ENCODE results near the gene SLC25A2. TPM values are rescaled to one million over a fixed set of nuclear protein-coding genes. Genes with fewer than 3 reads are reported as not detected.

The SLC25A2 gene
- total and polyA plus RNA-seq, 2 of the 8 experiments (the other 6 are each of a cell fraction or from before 2014, with no cell fraction given): not detected

GRCh38 chr5:141322261-141322660 lies 18.4 kb upstream of the SLC25A2 start:
- H2BK12ac ChIP-seq (ENCODE audit: low read depth, low read length): no peak overlapping the region
- no peak overlapping the region for H3K4me3 ChIP-seq (ENCODE audit: extremely low read depth in 1 of 4, insufficient read depth in 2 of 4, low read depth in 3 of 4, low read length in 4 of 4)
- no peak overlapping the region for H2BK20ac ChIP-seq (ENCODE audit: low read length)
- H3K79me2 ChIP-seq (ENCODE audit: control insufficient read depth in 1 of 2, insufficient read depth in 2 of 2, low read length in 2 of 2): peaks cover 11 to 25% of the 10 kb centered on the region in 2 experiments
- no peak overlapping the region for H2BK5ac ChIP-seq (ENCODE audit: low read depth, low read length)
- no peaks in the 10 kb centered on the region for H3K79me1 ChIP-seq (ENCODE audit: low read depth, low read length)
- no peak overlapping the region for H4K91ac ChIP-seq (replicated peaks; ENCODE audit: insufficient read length, low read length)
- H3K4me1 ChIP-seq (replicated peaks in 1 of 4; ENCODE audit: control insufficient read depth in 3 of 4, insufficient read depth in 4 of 4, low read length in 3 of 4): no peaks in the 10 kb centered on the region
- H3K4me2 ChIP-seq (ENCODE audit: insufficient read depth in 1 of 2, low read depth in 2 of 2, low read length in 2 of 2): no peak overlapping the region
- no peaks in the 10 kb centered on the region for H3K27me3 ChIP-seq (replicated peaks in 1 of 4; ENCODE audit: control insufficient read depth in 3 of 4, extremely low read depth in 1 of 4, insufficient read depth in 3 of 4, low read length in 3 of 4)
- 86 to 100% methylated on average over 1 to 3 of the region's 3 CpGs for WGBS, 2 experiments (ENCODE audit: extremely low coverage in 1 of 2, insufficient coverage in 1 of 2, insufficient read length in 1 of 2, insufficient replicate concordance in 2 of 2, low coverage in 1 of 2, low lambda C conversion rate in 2 of 2, missing lambda C conversion rate in 1 of 2)
- peaks cover 22 to 25% of the 10 kb centered on the region in 2 experiments for H3K9me3 ChIP-seq (ENCODE audit: insufficient read depth in 2 of 2, low read depth in 1 of 2, low read length in 1 of 2)
- no peak overlapping the region for H4K8ac ChIP-seq (ENCODE audit: extremely low read depth, insufficient read depth, low read length)
- H4K5ac ChIP-seq (ENCODE audit: insufficient read length, low read depth, low read length): no peak overlapping the region
- H3K9ac ChIP-seq (replicated peaks in 1 of 4; ENCODE audit: extremely low read depth in 1 of 4, low read depth in 3 of 4, low read length in 3 of 4): no peak overlapping the region
- H2AK5ac ChIP-seq (ENCODE audit: low read depth, low read length): no peak overlapping the region
- CTCF ChIA-PET (ENCODE audit: partially characterized antibody): interaction anchor here (0.6 to 4.7 kb wide), 8 partner anchors 9 to 187 kb away, joined by 3 to 25 read pairs (median 3); partner anchors contain the start of genes PCDHB10, PCDHB15 and PCDHGB1
- H3K36me3 ChIP-seq (ENCODE audit: control insufficient read depth in 2 of 4, insufficient read depth in 4 of 4, low read length in 3 of 4): peaks cover 5 to 25% (median 17%) of the 10 kb centered on the region in 4 experiments; a peak in 6 of 8 replicates
- no peak overlapping the region for H2BK15ac ChIP-seq (ENCODE audit: low read length)
- no peak overlapping the region for H3K18ac ChIP-seq (ENCODE audit: extremely low read depth, low read length)
- H3K14ac ChIP-seq (ENCODE audit: insufficient read length): no peak overlapping the region
- H3K27ac ChIP-seq (ENCODE audit: low read depth, low read length): no peak overlapping the region
- H4K20me1 ChIP-seq (replicated peaks in 1 of 2; ENCODE audit: control insufficient read depth in 1 of 2, insufficient read depth in 2 of 2, low read length in 2 of 2): no peaks in the 10 kb centered on the region
- no peak for DNase-seq (ENCODE audit: low read depth in 1 of 2, low spot score in 2 of 2)
- no peak overlapping the region for H2BK120ac ChIP-seq (replicated peaks; ENCODE audit: low read depth, low read length)
- H3K4ac ChIP-seq (replicated peaks; ENCODE audit: insufficient read length, low read depth, low read length): no peak overlapping the region
- H2AFZ ChIP-seq (ENCODE audit: low read length): no peak overlapping the region
- POLR2A ChIA-PET (ENCODE audit: partially characterized antibody): no interaction called here
- H3K23ac ChIP-seq (ENCODE audit: insufficient read length): no peak overlapping the region
- peaks cover 4% of the 10 kb centered on the region for H3K23me2 ChIP-seq (ENCODE audit: low read depth, low read length)
- no peak overlapping the region for H3K56ac ChIP-seq (replicated peaks; ENCODE audit: insufficient read length, low read depth, low read length)
- FAIRE-seq: no peak
- TF ChIP-seq POU5F1 (IDR thresholded peaks at IDR 0.05; ENCODE audit: low read depth, low read length) (no peak), TAF1 (IDR thresholded peaks at IDR 0.05; ENCODE audit: low read depth, low read length) (no peak), KDM5A (IDR thresholded peaks at IDR 0.05; ENCODE audit: low read length) (no peak), CHD2 (IDR thresholded peaks at IDR 0.05; ENCODE audit: low read length) (no peak), TBP (IDR thresholded peaks at IDR 0.05; ENCODE audit: low read depth, low read length) (no peak), POLR2A (IDR thresholded peaks at IDR 0.05; ENCODE audit: control extremely low read depth in 1 of 2, low read depth in 2 of 2, low read length in 2 of 2) (no peak), SRF (IDR thresholded peaks at IDR 0.05; ENCODE audit: low read depth, low read length) (no peak)

Measured in H1 (cell line).